Cardiac fibroblast (primary cell): Measurements from ENCODE around the gene PTK6.
A peak's percentile ranks its signal among the peaks of the same experiment; 100 is the strongest.

Experiments
- DNase-seq, 2 donors: peaks; one replicate each; pipeline versions ENCODE4 v3.0.0 to v3.0.0-alpha.2; 2010; ENCODE audit warnings: low read depth in 2 of 2
- H3K4me3 ChIP-seq, 2 donors: replicated peaks in 1 of 2; 1 replicate in 1 of 2; 2 replicates in 1 of 2; pipeline ENCODE4 v1.5.1; 2011; ENCODE audit warnings: low read depth in 2 of 2, low read length in 2 of 2, mild to moderate bottlenecking in 2 of 2, moderate library complexity in 1 of 2
- TF ChIP-seq, protein P1 (sequence below): IDR thresholded peaks from one replicate; pipeline ENCODE4 v1.5.1; 2011; ENCODE audit warnings: low read depth, mild to moderate bottlenecking, low read length, inconsistent platforms

The PTK6 gene

DNA sequence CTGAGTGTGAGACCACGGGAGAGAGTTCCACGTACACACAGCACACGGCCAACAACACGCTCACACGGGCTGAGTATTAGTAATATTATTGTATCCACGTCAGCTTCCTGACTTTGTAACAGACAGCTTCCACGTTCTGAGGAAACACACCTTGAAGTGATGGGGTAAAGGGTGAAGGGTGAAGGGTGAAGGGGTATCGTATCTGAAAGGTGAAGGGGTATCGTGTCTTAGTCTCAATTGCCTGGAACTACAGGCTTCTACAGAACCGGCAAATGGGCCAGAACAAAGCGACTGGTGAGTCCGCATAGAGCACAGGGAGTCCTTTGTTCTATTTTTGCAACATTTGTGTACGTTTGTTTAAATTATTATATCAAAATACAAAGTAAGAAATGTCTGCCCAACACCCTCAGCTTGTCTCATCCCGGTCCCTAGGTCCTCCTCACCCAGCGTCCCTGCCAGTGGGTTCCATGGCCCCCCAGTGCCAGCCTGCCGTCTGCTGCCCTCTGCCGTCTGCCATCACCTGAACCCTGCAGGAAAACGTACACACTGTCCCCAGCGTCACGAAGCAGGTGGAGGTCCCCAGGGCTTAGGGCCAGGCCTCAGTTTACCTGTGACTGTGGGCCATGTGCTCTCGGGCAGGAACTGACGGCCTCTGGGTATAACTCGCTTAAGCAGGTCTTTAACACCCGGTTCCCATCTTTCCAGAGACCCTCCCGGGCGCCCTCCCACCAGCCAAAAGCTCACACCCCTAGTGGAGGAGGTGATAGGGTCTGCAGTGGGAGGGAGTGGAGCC is 41.2 kb upstream of the PTK6 start:
- DNase-seq = no peak
- TF ChIP-seq, protein P1, sequence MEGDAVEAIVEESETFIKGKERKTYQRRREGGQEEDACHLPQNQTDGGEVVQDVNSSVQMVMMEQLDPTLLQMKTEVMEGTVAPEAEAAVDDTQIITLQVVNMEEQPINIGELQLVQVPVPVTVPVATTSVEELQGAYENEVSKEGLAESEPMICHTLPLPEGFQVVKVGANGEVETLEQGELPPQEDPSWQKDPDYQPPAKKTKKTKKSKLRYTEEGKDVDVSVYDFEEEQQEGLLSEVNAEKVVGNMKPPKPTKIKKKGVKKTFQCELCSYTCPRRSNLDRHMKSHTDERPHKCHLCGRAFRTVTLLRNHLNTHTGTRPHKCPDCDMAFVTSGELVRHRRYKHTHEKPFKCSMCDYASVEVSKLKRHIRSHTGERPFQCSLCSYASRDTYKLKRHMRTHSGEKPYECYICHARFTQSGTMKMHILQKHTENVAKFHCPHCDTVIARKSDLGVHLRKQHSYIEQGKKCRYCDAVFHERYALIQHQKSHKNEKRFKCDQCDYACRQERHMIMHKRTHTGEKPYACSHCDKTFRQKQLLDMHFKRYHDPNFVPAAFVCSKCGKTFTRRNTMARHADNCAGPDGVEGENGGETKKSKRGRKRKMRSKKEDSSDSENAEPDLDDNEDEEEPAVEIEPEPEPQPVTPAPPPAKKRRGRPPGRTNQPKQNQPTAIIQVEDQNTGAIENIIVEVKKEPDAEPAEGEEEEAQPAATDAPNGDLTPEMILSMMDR = no peak
- H3K4me3 ChIP-seq = no peak overlapping the region

GRCh38 chr20:63577317-63577894 is 40.2 kb upstream of the PTK6 start:
- no peak for DNase-seq
- TF ChIP-seq, protein P1 = no peak
- no peak overlapping the region for H3K4me3 ChIP-seq

- H3K4me3 ChIP-seq = no peak overlapping the region
- no peak for DNase-seq
- TF ChIP-seq, protein P1 = no peak
These were observed 39.1 kb upstream of the PTK6 start for GRCh38 chr20:63576311-63576710.

DNA sequence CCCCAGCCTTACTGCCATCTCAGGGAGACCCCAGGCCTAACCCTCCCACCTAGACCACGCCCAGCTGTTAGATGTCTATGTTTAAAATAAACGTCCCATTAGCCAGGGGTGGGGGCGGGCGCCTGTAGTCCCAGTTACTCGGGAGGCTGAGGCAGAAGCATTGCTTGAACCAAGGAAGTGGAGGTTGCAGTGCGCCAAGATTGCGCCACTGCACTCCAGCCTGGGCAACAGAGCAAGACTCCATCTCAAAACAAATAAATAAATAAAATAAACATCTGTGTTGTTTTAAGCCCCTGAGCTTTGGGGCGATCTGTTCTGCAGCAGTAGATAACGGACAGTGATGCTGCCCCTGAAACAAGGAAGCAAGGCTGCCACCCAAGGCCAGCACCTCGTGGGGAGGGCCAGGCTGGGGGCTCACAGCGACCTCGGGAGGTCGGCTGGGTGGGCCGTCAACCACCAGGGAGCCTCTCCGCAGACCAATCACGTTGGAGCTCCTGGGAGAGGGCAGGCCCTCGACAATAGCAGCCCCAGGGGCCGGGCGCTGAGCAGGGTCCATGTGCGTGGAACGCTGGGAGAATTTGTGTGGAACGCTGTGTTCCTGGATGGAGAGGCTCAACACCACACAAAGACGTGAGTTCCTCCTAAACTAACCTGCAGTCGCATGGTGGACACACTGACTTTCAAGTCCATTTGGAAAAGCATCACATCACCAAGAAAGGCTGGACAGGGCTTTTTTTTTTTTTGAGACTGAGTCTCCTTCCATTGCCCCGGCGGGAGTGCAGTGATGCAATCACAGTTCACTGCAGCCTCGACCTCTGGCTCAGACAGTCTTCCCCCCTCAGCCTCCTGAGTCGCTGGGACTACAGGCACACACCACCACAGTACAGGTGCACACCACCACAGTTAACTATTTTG is 37.9 kb upstream of the PTK6 start:
- TF ChIP-seq, protein P1 = no peak
- H3K4me3 ChIP-seq = no peak overlapping the region
- DNase-seq = peak; percentile 36 to 66

- peak within 1 kb of the TSS; percentile 78 to 84 for H3K4me3 ChIP-seq
- TF ChIP-seq, protein P1 = no peak
- peak; percentile 56 to 69 for DNase-seq
These were observed 37.1 kb upstream of the PTK6 start, which contains the start of gene HELZ2 for GRCh38 chr20:63574156-63574828. TSS of gene HELZ2 (minus strand) at chr20:63574239. CDS start at chr20:63572385, 1,854 bp downstream.

- no peak for DNase-seq
- H3K4me3 ChIP-seq = peak overlapping the region; percentile 78 to 84
- TF ChIP-seq, protein P1 = no peak
These were observed 36.5 kb upstream of the PTK6 start for GRCh38 chr20:63573647-63574131.
